Neural cell (in vitro differentiated cells): ENCODE results near the gene CTBP2. TPM values are rescaled to one million over a fixed set of nuclear protein-coding genes. Genes with fewer than 3 reads are reported as not detected.

Source experiments
- H2AFZ ChIP-seq: fragments of 200-600, 300-800 bp; sonication (generic), shearing (Covaris generic); 2 replicates; pipeline ENCODE4 v1.6.0; 2014; ENCODE audit warnings: low read depth, mild to moderate bottlenecking, antibody characterized with exemption, low read length, moderate library complexity
- H3F3A ChIP-seq: fragments of 200-600 bp; shearing (Covaris generic); 2 replicates; pipeline ENCODE4 v1.6.1; 2016; ENCODE audit warnings: mild to moderate bottlenecking, moderate library complexity, mixed read lengths, antibody characterized with exemption, low read length; ENCODE audit not compliant: insufficient read depth, poor library complexity, severe bottlenecking
- H3K27ac ChIP-seq: fragments of 200-600, 300-800 bp; sonication (generic), shearing (Covaris generic); 2 replicates; pipeline ENCODE4 v1.5.1; 2014; ENCODE audit warnings: mild to moderate bottlenecking, low read length, moderate library complexity
- H3K27me3 ChIP-seq: fragments of 300-800, 200-600 bp; sonication (generic), shearing (Covaris generic); 2 replicates; pipeline ENCODE4 v1.6.0; 2014; ENCODE audit warnings: mild to moderate bottlenecking, low read depth, low read length, moderate library complexity; ENCODE audit not compliant: insufficient read depth
- H3K36me3 ChIP-seq: fragments of 300-800, 200-600 bp; sonication (generic), shearing (Covaris generic); 2 replicates; pipeline ENCODE4 v1.5.1; 2014; ENCODE audit warnings: mild to moderate bottlenecking, antibody characterized with exemption, low read length, moderate library complexity; ENCODE audit not compliant: insufficient read depth
- H3K4me2 ChIP-seq: fragments of 300-800, 200-600 bp; sonication (generic), shearing (Covaris generic); 2 replicates; pipeline ENCODE4 v1.6.0; 2014; ENCODE audit warnings: mild to moderate bottlenecking, low read length
- H3K4me3 ChIP-seq: fragments of 300-800, 200-600 bp; sonication (generic), shearing (Covaris generic); 2 replicates; pipeline ENCODE4 v1.5.1; 2014; ENCODE audit warnings: mild to moderate bottlenecking, low read length, moderate library complexity
- H3K79me2 ChIP-seq: fragments of 200-600 bp; shearing (Covaris generic); replicated peaks from 2 replicates; pipeline ENCODE4 v1.6.0; 2014; ENCODE audit warnings: mild to moderate bottlenecking, low read length, moderate library complexity; ENCODE audit not compliant: insufficient read depth
- H3K9ac ChIP-seq: fragments of 300-800, 200-600 bp; sonication (generic), shearing (Covaris generic); 2 replicates; pipeline ENCODE4 v1.6.1; 2016; ENCODE audit warnings: mild to moderate bottlenecking, low read length, mixed read lengths
- H3K9me2 ChIP-seq: fragments of 200-600 bp; shearing (Covaris generic); 2 replicates; pipeline ENCODE4 v1.6.1; 2016; ENCODE audit warnings: mild to moderate bottlenecking, low read length, mixed read lengths; ENCODE audit not compliant: insufficient read depth
- H3K9me3 ChIP-seq: fragments of 200-600, 300-800 bp; sonication (generic), shearing (Covaris generic); 2 replicates; pipeline ENCODE4 v1.6.1; 2016; ENCODE audit warnings: mild to moderate bottlenecking, mixed run types, low read length, moderate library complexity, mixed read lengths
- H4K20me1 ChIP-seq: fragments of 200-600 bp; shearing (Covaris generic); 2 replicates; pipeline ENCODE4 v1.6.1; 2016; ENCODE audit warnings: mild to moderate bottlenecking, mixed run types; ENCODE audit not compliant: insufficient read depth
- EP300 ChIP-seq: fragments of 450-650 bp; conservative IDR thresholded peaks from 2 replicates; pipeline ENCODE4 v1.6.1; 2014; ENCODE audit warnings: antibody characterized with exemption, mild to moderate bottlenecking, moderate library complexity; ENCODE audit not compliant: poor library complexity, severe bottlenecking
- EZH2 ChIP-seq: fragments of 200-600, 300-800 bp; shearing (Covaris generic), sonication (generic); IDR thresholded peaks from 2 replicates; pipeline ENCODE4 v1.6.1; 2014; ENCODE audit warnings: antibody characterized with exemption, low read length, borderline replicate concordance, mild to moderate bottlenecking; ENCODE audit not compliant: insufficient read depth, poor library complexity, severe bottlenecking
- MXI1 ChIP-seq: fragments of 450-650 bp; conservative IDR thresholded peaks from 2 replicates; pipeline ENCODE4 v1.6.1; 2014; ENCODE audit warnings: antibody characterized with exemption, mild to moderate bottlenecking; ENCODE audit not compliant: poor library complexity, severe bottlenecking
- POLR2AphosphoS5 ChIP-seq: IDR thresholded peaks from 2 replicates; pipeline ENCODE4 v1.6.1; 2012
- RAD21 ChIP-seq: fragments of 450-650 bp; conservative IDR thresholded peaks from 2 replicates; pipeline ENCODE4 v1.6.1; 2014; ENCODE audit warnings: antibody characterized with exemption, mild to moderate bottlenecking, moderate library complexity
- SMC3 ChIP-seq: fragments of 450-650 bp; conservative IDR thresholded peaks from 2 replicates; pipeline ENCODE4 v1.6.1; 2014; ENCODE audit warnings: antibody characterized with exemption, mild to moderate bottlenecking, moderate library complexity; ENCODE audit not compliant: poor library complexity
- TAF1 ChIP-seq: IDR thresholded peaks from 2 replicates; pipeline ENCODE4 v1.6.1; 2012; ENCODE audit warnings: low read depth
- polyA plus RNA-seq: library from polyadenylated mRNA; depleted of rRNA; stranded (reverse); fragments of >200 nt; gene quantifications from 2 replicates; pipeline ENCODE4 v1.2.3, GENCODE V29; 2014
- TF ChIP-seq, protein P1 (sequence below): fragments of 450-650 bp; IDR thresholded peaks from 2 replicates; pipeline ENCODE4 v1.5.1; 2014; ENCODE audit warnings: antibody characterized with exemption, mild to moderate bottlenecking, moderate library complexity; ENCODE audit not compliant: poor library complexity, severe bottlenecking
- TF ChIP-seq, protein P2 (sequence below): IDR thresholded peaks from 2 replicates; pipeline ENCODE4 v1.6.1; 2012; ENCODE audit warnings: borderline replicate concordance

Gene CTBP2
- polyA plus RNA-seq, 1 donor from 2014 or later = 59.5 TPM

DNA sequence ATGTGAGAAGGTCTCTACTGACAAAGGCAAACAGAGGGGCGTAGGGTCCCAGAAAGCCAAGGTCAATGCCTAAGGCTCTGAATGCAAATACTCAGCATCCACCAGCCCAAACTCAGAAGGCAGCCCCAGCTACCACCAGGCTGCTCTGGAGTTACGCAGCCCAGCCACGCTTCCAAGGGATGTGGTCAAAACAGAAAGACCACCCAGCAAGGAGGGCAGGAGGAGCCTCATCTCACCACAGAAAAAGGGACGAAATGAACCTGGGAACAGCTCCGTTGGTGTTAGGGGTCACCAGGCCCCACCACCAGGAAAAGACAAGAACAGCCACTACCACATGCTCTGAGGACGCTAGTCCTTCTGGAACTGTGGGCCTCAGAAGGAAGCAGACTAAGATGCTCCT is 65.1 kb downstream of the CTBP2 start:
- no peaks in the 10 kb centered on the region for H4K20me1 ChIP-seq
- H3K9ac ChIP-seq = no peak overlapping the region
- H3K27me3 ChIP-seq = no peaks in the 10 kb centered on the region
- no peaks in the 10 kb centered on the region for H3K9me3 ChIP-seq
- H3F3A ChIP-seq = no peaks in the 10 kb centered on the region
- no peaks in the 10 kb centered on the region for H3K9me2 ChIP-seq
- H2AFZ ChIP-seq = no peak overlapping the region
- no peak overlapping the region for H3K27ac ChIP-seq
- no peak overlapping the region for H3K4me3 ChIP-seq
- no peaks in the 10 kb centered on the region for H3K36me3 ChIP-seq
- TF ChIP-seq POLR2AphosphoS5 (no peak), SMC3 (no peak), EP300 (no peak), EZH2 (no peak), TAF1 (no peak), RAD21 (no peak), MXI1 (no peak)
- TF ChIP-seq, protein P1, sequence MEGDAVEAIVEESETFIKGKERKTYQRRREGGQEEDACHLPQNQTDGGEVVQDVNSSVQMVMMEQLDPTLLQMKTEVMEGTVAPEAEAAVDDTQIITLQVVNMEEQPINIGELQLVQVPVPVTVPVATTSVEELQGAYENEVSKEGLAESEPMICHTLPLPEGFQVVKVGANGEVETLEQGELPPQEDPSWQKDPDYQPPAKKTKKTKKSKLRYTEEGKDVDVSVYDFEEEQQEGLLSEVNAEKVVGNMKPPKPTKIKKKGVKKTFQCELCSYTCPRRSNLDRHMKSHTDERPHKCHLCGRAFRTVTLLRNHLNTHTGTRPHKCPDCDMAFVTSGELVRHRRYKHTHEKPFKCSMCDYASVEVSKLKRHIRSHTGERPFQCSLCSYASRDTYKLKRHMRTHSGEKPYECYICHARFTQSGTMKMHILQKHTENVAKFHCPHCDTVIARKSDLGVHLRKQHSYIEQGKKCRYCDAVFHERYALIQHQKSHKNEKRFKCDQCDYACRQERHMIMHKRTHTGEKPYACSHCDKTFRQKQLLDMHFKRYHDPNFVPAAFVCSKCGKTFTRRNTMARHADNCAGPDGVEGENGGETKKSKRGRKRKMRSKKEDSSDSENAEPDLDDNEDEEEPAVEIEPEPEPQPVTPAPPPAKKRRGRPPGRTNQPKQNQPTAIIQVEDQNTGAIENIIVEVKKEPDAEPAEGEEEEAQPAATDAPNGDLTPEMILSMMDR = no peak
- TF ChIP-seq, protein P2, sequence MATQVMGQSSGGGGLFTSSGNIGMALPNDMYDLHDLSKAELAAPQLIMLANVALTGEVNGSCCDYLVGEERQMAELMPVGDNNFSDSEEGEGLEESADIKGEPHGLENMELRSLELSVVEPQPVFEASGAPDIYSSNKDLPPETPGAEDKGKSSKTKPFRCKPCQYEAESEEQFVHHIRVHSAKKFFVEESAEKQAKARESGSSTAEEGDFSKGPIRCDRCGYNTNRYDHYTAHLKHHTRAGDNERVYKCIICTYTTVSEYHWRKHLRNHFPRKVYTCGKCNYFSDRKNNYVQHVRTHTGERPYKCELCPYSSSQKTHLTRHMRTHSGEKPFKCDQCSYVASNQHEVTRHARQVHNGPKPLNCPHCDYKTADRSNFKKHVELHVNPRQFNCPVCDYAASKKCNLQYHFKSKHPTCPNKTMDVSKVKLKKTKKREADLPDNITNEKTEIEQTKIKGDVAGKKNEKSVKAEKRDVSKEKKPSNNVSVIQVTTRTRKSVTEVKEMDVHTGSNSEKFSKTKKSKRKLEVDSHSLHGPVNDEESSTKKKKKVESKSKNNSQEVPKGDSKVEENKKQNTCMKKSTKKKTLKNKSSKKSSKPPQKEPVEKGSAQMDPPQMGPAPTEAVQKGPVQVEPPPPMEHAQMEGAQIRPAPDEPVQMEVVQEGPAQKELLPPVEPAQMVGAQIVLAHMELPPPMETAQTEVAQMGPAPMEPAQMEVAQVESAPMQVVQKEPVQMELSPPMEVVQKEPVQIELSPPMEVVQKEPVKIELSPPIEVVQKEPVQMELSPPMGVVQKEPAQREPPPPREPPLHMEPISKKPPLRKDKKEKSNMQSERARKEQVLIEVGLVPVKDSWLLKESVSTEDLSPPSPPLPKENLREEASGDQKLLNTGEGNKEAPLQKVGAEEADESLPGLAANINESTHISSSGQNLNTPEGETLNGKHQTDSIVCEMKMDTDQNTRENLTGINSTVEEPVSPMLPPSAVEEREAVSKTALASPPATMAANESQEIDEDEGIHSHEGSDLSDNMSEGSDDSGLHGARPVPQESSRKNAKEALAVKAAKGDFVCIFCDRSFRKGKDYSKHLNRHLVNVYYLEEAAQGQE = no peak
- peaks cover 36% of the 10 kb centered on the region for H3K79me2 ChIP-seq
- no peak overlapping the region for H3K4me2 ChIP-seq

DNA sequence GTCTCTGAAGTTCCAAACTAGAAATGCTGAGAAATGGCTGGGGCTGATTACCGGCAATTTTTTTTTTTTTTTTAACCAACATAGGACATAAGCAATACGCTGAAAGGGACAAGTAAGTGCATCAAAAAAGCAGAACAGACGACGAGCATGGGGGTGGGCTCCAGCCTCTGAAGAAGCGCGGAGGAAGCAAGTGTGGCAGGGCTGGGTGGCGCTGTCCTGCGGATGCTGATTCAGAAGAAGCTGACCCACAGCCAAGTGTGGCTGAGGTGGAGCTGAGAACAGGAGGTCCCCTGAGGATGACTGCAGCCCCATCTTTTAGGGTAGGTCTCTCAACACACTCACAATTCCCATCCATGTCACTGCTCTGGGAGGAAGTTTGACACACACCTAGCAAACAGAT is 65.6 kb downstream of the CTBP2 start:
- peaks cover 32% of the 10 kb centered on the region for H3K79me2 ChIP-seq
- no peaks in the 10 kb centered on the region for H4K20me1 ChIP-seq
- H3K4me3 ChIP-seq = no peak overlapping the region
- H3K27me3 ChIP-seq = no peaks in the 10 kb centered on the region
- H3K27ac ChIP-seq = no peak overlapping the region
- H2AFZ ChIP-seq = no peak overlapping the region
- H3K9me3 ChIP-seq = no peaks in the 10 kb centered on the region
- no peak for TF ChIP-seq MXI1
- TF ChIP-seq EZH2 = no peak
- TF ChIP-seq POLR2AphosphoS5 = no peak
- TF ChIP-seq, protein P2 = no peak
- no peak for TF ChIP-seq RAD21
- TF ChIP-seq TAF1 = no peak
- no peak for TF ChIP-seq EP300
- no peaks in the 10 kb centered on the region for H3K36me3 ChIP-seq
- no peak overlapping the region for H3K4me2 ChIP-seq
- no peak overlapping the region for H3K9ac ChIP-seq
- no peaks in the 10 kb centered on the region for H3K9me2 ChIP-seq
- no peaks in the 10 kb centered on the region for H3F3A ChIP-seq
